Uterus (tissue), 2 donors: ENCODE results near the gene QSOX2.

ENCODE experiments used
- POLR2A ChIP-seq, 2 donors: fragments of 450-650 bp; IDR thresholded peaks; one replicate each; pipeline ENCODE4 v1.6.1; 2016; ENCODE audit warnings: antibody characterized with exemption in 2 of 2, mild to moderate bottlenecking in 1 of 2, moderate library complexity in 1 of 2
- TF ChIP-seq, protein P1 (sequence below), 4 experiments: fragments of 200-600 bp in 2 of 4; fragments of 450-650 bp in 2 of 4; sonication (generic) in 2 of 4; IDR thresholded peaks; one replicate each; pipeline ENCODE4 v1.5.1; 2016 to 2019; ENCODE audit warnings: antibody characterized with exemption in 4 of 4, mild to moderate bottlenecking in 2 of 4, moderate library complexity in 1 of 4

GRCh38 chr9:136218271-136218670 is 27.3 kb downstream of the QSOX2 start:
- TF ChIP-seq, protein P1, sequence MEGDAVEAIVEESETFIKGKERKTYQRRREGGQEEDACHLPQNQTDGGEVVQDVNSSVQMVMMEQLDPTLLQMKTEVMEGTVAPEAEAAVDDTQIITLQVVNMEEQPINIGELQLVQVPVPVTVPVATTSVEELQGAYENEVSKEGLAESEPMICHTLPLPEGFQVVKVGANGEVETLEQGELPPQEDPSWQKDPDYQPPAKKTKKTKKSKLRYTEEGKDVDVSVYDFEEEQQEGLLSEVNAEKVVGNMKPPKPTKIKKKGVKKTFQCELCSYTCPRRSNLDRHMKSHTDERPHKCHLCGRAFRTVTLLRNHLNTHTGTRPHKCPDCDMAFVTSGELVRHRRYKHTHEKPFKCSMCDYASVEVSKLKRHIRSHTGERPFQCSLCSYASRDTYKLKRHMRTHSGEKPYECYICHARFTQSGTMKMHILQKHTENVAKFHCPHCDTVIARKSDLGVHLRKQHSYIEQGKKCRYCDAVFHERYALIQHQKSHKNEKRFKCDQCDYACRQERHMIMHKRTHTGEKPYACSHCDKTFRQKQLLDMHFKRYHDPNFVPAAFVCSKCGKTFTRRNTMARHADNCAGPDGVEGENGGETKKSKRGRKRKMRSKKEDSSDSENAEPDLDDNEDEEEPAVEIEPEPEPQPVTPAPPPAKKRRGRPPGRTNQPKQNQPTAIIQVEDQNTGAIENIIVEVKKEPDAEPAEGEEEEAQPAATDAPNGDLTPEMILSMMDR (IDR thresholded peaks at IDR 0.05) = no peak
- TF ChIP-seq POLR2A (IDR thresholded peaks at IDR 0.05) = no peak
